ENCODE data around the gene NEDD4L. TPM values are rescaled to one million over a fixed set of nuclear protein-coding genes. Genes with fewer than 3 reads are reported as not detected.

Gene NEDD4L
- total RNA-seq, 1 experiment from 2014 or later, result 42.9 TPM

- in situ Hi-C loops (cut with HindIII; ENCODE audit: low pct_unique_long_range_greater_than_20kb, low sequenced_read_pairs) (no loop called here), intact Hi-C loops (cut with micrococcal nuclease; ENCODE audit: unreplicated experiment) (no loop called here)
- CTCF ChIA-PET, result no interaction called here
- no peak for TF ChIP-seq REST (IDR thresholded peaks at IDR 0.05; ENCODE audit: insufficient read depth in 1 of 2, low read depth in 2 of 2, low read length in 1 of 2)
- TF ChIP-seq SIN3A (IDR thresholded peaks at IDR 0.05; ENCODE audit: borderline replicate concordance, insufficient read depth, low read depth, low read length), result no peak
- no peak for TF ChIP-seq POLR2AphosphoS5 (IDR thresholded peaks at IDR 0.05; ENCODE audit: low read depth, low read length)
- no peak for TF ChIP-seq TCF7L2 (IDR thresholded peaks at IDR 0.05; ENCODE audit: low read depth, low read length)
- no peak for TF ChIP-seq CTCF (IDR thresholded peaks at IDR 0.05)
- no peaks in the 10 kb centered on the region for H3K27me3 ChIP-seq (ENCODE audit: control insufficient read depth, insufficient read depth, low read length)
- no peaks in the 10 kb centered on the region for H3K9me3 ChIP-seq (ENCODE audit: control insufficient read depth, insufficient read depth, low read depth, low read length)
- peaks cover 26% of the 10 kb centered on the region for H3K4me1 ChIP-seq (ENCODE audit: control insufficient read depth, insufficient read depth, low read length)
- no TSS peak for BruUV-seq (replicated peaks)
- no peaks in the 10 kb centered on the region for H3K36me3 ChIP-seq (ENCODE audit: control insufficient read depth, insufficient read depth, low read length)
- DNase-seq (ENCODE audit: low read depth, low spot score) (no peak), ATAC-seq (peak; percentile 71)
- H3K27ac ChIP-seq (ENCODE audit: low read length), result no peak overlapping the region
- no peak overlapping the region for H3K4me3 ChIP-seq (ENCODE audit: low read depth in 2 of 2, low read length in 2 of 2)
- POLR2A ChIA-PET, result interaction anchor here (0.9 kb wide), 1 partner anchor 12 kb away, joined by 3 read pairs; no protein-coding TSS in a partner anchor
These were observed 270.3 kb downstream of the NEDD4L start for GRCh38 chr18:58314284-58314683.

GRCh38 chr18:58315041-58315440 lies 271.0 kb downstream of the NEDD4L start:
- no peak overlapping the region for H3K4me3 ChIP-seq (ENCODE audit: low read depth in 2 of 2, low read length in 2 of 2)
- ChIA-PET CTCF (interaction anchor here (0.7 kb wide), 1 partner anchor 15 kb away, joined by 3 read pairs; no protein-coding TSS in a partner anchor), POLR2A (no interaction called here)
- no peaks in the 10 kb centered on the region for H3K9me3 ChIP-seq (ENCODE audit: control insufficient read depth, insufficient read depth, low read depth, low read length)
- ATAC-seq (no peak; the same call in 1 of the 2 replicates), DNase-seq (ENCODE audit: low read depth, low spot score) (no peak)
- no TSS peak for BruUV-seq (replicated peaks)
- H3K36me3 ChIP-seq (ENCODE audit: control insufficient read depth, insufficient read depth, low read length), result no peaks in the 10 kb centered on the region
- H3K27ac ChIP-seq (ENCODE audit: low read length), result no peak overlapping the region
- peaks cover 26% of the 10 kb centered on the region for H3K4me1 ChIP-seq (ENCODE audit: control insufficient read depth, insufficient read depth, low read length)
- in situ Hi-C loops (cut with HindIII; ENCODE audit: low pct_unique_long_range_greater_than_20kb, low sequenced_read_pairs), result no loop called here
- intact Hi-C loops (cut with micrococcal nuclease; ENCODE audit: unreplicated experiment), result no loop called here
- no peaks in the 10 kb centered on the region for H3K27me3 ChIP-seq (ENCODE audit: control insufficient read depth, insufficient read depth, low read length)
- TF ChIP-seq POLR2AphosphoS5 (IDR thresholded peaks at IDR 0.05; ENCODE audit: low read depth, low read length) (no peak), TCF7L2 (IDR thresholded peaks at IDR 0.05; ENCODE audit: low read depth, low read length) (no peak), REST (IDR thresholded peaks at IDR 0.05; ENCODE audit: insufficient read depth in 1 of 2, low read depth in 2 of 2, low read length in 1 of 2) (no peak), CTCF (IDR thresholded peaks at IDR 0.05) (no peak), SIN3A (IDR thresholded peaks at IDR 0.05; ENCODE audit: borderline replicate concordance, insufficient read depth, low read depth, low read length) (no peak)
